ENCODE data around the gene IL10RB.

The IL10RB gene

DNA sequence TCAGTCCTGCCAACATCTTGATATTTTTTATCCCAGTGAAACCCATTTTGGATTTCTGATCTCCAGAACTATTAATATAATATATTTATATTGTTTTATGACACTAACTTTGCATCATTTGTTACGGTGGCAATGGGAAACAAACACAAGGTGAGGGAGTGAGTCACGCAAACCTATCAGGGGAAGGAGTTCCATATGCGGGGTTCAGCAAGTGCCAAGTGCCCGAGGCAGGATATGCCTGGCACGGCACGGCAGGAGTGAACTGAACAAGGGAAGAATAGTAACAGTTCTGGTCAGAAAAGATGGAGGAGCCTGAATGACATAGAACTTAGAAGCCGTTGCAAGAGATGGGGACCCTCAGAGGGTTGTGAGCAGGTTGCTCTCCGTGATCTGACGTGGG, 7.7 kb upstream of the IL10RB start:
- H3K27ac ChIP-seq (replicated peaks), result no peak overlapping the region
- H3K4me3 ChIP-seq (replicated peaks; ENCODE audit: insufficient read depth, low read length), result no peak overlapping the region
- no peak for TF ChIP-seq GABPA (IDR thresholded peaks at IDR 0.05; ENCODE audit: low read depth)
- TF ChIP-seq, protein P1, sequence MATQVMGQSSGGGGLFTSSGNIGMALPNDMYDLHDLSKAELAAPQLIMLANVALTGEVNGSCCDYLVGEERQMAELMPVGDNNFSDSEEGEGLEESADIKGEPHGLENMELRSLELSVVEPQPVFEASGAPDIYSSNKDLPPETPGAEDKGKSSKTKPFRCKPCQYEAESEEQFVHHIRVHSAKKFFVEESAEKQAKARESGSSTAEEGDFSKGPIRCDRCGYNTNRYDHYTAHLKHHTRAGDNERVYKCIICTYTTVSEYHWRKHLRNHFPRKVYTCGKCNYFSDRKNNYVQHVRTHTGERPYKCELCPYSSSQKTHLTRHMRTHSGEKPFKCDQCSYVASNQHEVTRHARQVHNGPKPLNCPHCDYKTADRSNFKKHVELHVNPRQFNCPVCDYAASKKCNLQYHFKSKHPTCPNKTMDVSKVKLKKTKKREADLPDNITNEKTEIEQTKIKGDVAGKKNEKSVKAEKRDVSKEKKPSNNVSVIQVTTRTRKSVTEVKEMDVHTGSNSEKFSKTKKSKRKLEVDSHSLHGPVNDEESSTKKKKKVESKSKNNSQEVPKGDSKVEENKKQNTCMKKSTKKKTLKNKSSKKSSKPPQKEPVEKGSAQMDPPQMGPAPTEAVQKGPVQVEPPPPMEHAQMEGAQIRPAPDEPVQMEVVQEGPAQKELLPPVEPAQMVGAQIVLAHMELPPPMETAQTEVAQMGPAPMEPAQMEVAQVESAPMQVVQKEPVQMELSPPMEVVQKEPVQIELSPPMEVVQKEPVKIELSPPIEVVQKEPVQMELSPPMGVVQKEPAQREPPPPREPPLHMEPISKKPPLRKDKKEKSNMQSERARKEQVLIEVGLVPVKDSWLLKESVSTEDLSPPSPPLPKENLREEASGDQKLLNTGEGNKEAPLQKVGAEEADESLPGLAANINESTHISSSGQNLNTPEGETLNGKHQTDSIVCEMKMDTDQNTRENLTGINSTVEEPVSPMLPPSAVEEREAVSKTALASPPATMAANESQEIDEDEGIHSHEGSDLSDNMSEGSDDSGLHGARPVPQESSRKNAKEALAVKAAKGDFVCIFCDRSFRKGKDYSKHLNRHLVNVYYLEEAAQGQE (IDR thresholded peaks at IDR 0.05; ENCODE audit: insufficient replicate concordance, low read depth), result no peak
- TF ChIP-seq SPI1 (IDR thresholded peaks at IDR 0.05; ENCODE audit: borderline replicate concordance, low read depth), result no peak
- TF ChIP-seq, protein P2, sequence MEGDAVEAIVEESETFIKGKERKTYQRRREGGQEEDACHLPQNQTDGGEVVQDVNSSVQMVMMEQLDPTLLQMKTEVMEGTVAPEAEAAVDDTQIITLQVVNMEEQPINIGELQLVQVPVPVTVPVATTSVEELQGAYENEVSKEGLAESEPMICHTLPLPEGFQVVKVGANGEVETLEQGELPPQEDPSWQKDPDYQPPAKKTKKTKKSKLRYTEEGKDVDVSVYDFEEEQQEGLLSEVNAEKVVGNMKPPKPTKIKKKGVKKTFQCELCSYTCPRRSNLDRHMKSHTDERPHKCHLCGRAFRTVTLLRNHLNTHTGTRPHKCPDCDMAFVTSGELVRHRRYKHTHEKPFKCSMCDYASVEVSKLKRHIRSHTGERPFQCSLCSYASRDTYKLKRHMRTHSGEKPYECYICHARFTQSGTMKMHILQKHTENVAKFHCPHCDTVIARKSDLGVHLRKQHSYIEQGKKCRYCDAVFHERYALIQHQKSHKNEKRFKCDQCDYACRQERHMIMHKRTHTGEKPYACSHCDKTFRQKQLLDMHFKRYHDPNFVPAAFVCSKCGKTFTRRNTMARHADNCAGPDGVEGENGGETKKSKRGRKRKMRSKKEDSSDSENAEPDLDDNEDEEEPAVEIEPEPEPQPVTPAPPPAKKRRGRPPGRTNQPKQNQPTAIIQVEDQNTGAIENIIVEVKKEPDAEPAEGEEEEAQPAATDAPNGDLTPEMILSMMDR (IDR thresholded peaks at IDR 0.05; ENCODE audit: insufficient read depth, low read length), result no peak
- TF ChIP-seq POLR2AphosphoS5 (IDR thresholded peaks at IDR 0.05; ENCODE audit: low read depth), result no peak
- DNase-seq (ENCODE audit: low read depth in 1 of 2, low spot score in 1 of 2), result no peak
- H3K27me3 ChIP-seq (ENCODE audit: insufficient read depth, poor library complexity, severe bottlenecking), result no peaks in the 10 kb centered on the region

DNA sequence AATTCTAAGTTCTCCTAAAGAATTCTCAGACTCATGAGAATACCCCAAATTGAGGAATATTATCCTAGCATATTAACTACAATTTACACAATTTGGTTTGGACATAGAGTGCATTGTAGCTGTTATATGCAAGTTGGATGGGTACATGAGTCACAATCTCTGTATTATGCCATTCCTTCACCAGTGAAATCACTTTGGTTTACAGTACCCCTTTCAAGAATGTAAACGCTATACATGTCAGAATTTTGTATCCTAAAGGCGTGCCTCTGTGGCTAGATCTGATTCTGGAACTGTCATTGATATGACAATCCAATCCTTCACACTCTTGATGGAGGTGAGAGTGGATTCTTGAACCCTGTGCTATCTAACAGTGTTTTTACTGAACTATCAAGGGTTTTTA, 6.7 kb upstream of the IL10RB start:
- no peak for TF ChIP-seq GABPA (IDR thresholded peaks at IDR 0.05; ENCODE audit: low read depth)
- TF ChIP-seq, protein P2 (IDR thresholded peaks at IDR 0.05; ENCODE audit: insufficient read depth, low read length), result no peak
- TF ChIP-seq, protein P1 (IDR thresholded peaks at IDR 0.05; ENCODE audit: insufficient replicate concordance, low read depth), result no peak
- no peak for TF ChIP-seq POLR2AphosphoS5 (IDR thresholded peaks at IDR 0.05; ENCODE audit: low read depth)
- no peak for TF ChIP-seq SPI1 (IDR thresholded peaks at IDR 0.05; ENCODE audit: borderline replicate concordance, low read depth)
- no peak for DNase-seq (ENCODE audit: low read depth in 1 of 2, low spot score in 1 of 2)
- Histone ChIP-seq H3K27ac (replicated peaks) (peak overlapping the region; percentile 70; the same call in 1 of the 2 replicates), H3K27me3 (ENCODE audit: insufficient read depth, poor library complexity, severe bottlenecking) (no peaks in the 10 kb centered on the region), H3K4me3 (replicated peaks; ENCODE audit: insufficient read depth, low read length) (no peak overlapping the region)

DNA sequence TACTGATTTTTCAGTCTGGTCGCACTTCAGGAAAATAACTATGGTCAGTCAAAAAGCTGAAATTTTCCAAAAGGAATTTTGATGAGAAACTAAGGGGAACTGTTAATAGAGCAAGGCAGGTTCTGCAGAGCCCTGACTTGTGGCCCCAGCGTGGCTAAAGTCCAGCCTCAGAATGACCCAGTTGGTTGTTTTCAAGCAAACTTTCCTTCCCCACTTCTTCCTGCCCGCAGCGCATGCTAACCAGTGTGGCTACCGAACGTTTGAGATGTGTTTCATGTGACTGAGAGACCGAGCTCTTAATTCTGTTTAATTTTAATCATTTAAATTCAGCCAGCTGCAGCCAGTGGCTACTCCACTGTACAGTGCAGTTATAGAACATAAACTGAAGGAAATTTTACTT, 6.2 kb upstream of the IL10RB start:
- H3K4me3 ChIP-seq (replicated peaks; ENCODE audit: insufficient read depth, low read length), result no peak overlapping the region
- H3K27me3 ChIP-seq (ENCODE audit: insufficient read depth, poor library complexity, severe bottlenecking), result no peaks in the 10 kb centered on the region
- peak overlapping the region; percentile 70 for H3K27ac ChIP-seq (replicated peaks)
- no peak for TF ChIP-seq SPI1 (IDR thresholded peaks at IDR 0.05; ENCODE audit: borderline replicate concordance, low read depth)
- TF ChIP-seq, protein P2 (IDR thresholded peaks at IDR 0.05; ENCODE audit: insufficient read depth, low read length), result no peak
- TF ChIP-seq GABPA (IDR thresholded peaks at IDR 0.05; ENCODE audit: low read depth), result no peak
- TF ChIP-seq, protein P1 (IDR thresholded peaks at IDR 0.05; ENCODE audit: insufficient replicate concordance, low read depth), result no peak
- TF ChIP-seq POLR2AphosphoS5 (IDR thresholded peaks at IDR 0.05; ENCODE audit: low read depth), result no peak
- peak in 1 of 2 experiments; percentile 55 for DNase-seq (ENCODE audit: low read depth in 1 of 2, low spot score in 1 of 2)

Data from HL-60 (cell line).